GM10847 (cell line): ENCODE results near the gene TUBA4B.

Experiments
- POLR2A ChIP-seq: IDR thresholded peaks from 2 replicates; pipeline ENCODE4 v1.6.1; 2011; ENCODE audit not compliant: insufficient read length; ENCODE audit errors: extremely low read depth

The TUBA4B gene

DNA sequence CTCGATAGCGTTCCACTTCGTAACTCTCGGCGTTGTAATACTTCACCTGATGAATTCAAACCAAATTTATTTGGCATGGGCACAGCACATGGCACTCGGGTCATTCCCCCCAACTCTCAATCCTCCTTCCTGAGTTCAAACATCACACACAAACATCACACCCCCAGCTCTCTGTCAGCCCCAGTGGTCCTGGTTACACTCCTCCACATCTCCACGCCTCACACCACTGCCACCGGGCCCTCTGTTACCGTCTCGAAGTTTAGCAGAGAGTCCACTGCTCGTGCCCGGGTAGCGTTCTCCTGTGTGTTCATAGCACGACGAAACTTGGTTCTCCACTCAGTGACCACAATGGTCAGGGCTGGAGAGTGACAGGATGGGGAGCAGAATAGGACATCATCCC, 38.9 kb upstream of the TUBA4B start:
- TF ChIP-seq POLR2A, result no peak

DNA sequence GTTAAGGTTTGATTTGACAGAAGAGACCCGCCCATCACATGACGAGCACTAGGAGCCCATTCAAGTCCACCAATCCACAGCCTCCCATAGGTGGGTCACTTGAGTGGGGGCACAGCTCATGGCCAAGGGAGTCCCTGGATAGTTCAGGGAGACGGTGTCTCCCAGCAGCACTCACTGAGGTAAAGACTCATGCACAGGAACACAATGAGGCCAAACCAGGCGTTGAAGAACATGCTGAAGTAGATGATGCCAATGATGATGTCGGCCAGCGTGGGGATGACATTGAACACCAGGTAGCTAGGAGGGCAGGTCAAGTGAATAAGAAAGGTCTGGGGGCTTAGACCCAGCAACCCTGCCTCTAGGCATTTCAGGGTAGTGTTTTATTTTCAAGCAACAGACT, 38.3 kb upstream of the TUBA4B start:
- no peak for TF ChIP-seq POLR2A

DNA sequence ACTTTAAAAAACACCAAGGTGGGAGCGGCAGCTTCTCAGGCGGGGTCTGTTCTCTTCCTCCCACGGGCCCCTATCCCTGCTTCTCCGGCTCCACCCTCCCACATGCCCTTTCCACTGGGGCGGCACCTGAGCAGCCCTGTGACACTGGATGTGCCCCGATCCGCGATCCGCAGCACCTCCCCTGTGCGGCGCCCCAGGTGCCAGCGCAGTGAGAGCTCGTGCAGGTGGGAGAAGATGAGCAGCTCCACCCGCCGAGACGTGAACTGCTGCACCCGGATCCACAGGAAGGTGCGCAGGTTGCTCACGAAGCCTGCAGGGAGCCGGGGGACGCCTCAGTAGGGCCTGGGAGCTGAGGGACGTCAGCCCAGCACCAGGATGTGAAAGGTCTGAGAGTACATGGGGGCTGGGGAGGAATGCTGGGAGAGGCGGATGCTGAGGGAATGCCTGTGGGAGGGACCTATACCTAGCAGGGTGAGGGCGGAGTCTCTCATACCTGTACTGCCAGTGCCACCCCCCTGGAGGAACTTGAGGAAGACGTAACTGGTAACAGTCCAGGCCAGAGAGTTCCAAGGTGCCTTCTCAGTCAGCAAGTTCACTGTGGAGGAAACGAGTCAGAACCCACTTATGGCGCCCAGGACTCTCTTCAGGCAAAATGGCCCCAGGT, 37.0 kb upstream of the TUBA4B start:
- no peak for TF ChIP-seq POLR2A

DNA sequence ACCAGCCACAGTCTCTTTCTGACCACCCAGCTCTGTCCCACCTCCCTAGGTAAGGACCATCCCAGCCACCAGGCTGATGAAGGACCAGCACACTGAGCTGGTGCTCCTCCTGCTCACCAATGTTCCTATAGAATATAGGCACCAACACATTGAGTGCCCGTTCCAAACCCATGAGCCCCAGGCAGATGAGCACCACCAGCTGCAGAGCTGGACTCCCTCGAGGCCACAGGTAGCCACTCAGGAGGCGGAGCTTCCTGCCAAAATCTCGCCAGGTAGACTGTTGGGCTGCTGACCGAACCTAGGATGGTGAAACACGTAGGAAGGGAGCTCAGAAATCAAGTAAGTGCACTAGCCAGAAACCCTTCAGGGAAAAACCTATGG, 36.5 kb upstream of the TUBA4B start:
- no peak for TF ChIP-seq POLR2A

DNA sequence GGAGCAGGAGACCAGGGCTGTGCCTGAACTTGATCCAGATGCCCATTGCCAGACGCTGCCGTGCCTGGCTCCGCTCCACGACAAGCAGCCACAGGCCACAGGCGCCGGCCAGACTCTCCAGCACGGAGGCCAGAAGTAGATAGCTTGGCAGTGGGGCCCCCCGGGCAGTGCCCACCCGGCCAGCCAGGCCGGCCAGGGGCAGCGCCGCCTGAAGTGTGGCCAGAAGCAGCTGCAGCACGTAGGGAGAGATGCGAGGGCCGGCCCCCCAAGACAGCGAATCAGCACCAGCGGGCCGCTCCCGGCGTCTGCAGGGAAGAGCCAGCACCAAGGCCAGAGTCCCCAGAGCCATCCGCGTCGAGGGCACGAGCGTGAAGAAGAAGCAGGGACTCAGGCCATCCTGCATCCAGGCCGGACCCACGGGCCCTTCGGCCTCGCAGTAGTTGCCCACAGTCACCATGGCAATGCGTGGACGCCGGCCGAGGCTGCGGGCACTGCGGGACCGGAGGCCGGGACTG, 34.8 kb upstream of the TUBA4B start:
- TF ChIP-seq POLR2A, result no peak

DNA sequence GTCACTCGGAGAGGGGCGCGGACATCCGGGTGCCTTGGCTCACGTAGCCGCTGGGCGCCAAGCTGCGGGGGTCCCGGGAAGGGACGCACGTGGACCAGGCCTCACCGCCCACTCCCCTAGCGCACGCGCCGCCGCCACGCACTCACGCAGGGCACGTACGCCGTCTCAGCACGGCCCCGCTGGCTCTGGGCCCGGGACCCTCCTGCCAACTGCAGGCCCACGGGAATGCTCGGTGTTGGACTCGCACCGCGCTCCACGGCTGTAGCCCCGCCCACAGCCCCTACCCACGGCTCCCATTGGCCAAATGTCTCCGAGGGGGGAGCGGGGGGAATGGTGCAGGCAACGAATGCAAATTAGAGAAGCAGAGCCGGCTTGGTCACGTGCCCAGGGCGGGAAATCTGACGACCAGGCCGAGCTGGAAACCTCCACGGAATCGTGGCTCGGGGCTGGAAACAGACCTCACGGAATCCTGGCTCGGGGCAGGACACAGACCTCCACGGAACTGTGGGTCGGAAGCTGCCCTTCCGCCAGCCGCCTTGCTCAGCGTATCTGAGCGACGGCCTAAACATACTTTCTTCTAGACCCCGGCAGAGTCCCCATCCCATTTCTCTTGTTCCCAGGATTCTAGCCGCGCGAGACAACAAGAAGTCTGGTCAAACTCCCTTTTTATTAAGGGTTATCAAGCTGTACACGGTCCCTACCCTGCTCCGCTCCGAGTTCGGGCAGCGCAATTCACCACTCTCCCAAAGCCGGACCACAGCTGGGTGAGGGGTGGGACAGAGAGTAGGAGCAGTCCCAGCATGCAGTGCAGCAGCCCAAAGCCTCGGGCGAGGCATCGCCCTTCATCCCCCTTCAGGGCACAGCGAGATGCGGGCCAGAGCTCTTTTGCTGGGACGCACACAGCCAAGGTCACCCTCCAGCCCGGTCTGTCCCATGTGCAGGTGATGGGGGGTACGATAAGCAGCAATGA, 34.0 kb upstream of the TUBA4B start, which contains the start of gene ABCB6:
Gene ABCB6, minus strand, starts transcription at position 227 of the 970 bp plus-strand sequence. CDS start 285 bp downstream, outside the sequence.
- peak; percentile 82 for TF ChIP-seq POLR2A

DNA sequence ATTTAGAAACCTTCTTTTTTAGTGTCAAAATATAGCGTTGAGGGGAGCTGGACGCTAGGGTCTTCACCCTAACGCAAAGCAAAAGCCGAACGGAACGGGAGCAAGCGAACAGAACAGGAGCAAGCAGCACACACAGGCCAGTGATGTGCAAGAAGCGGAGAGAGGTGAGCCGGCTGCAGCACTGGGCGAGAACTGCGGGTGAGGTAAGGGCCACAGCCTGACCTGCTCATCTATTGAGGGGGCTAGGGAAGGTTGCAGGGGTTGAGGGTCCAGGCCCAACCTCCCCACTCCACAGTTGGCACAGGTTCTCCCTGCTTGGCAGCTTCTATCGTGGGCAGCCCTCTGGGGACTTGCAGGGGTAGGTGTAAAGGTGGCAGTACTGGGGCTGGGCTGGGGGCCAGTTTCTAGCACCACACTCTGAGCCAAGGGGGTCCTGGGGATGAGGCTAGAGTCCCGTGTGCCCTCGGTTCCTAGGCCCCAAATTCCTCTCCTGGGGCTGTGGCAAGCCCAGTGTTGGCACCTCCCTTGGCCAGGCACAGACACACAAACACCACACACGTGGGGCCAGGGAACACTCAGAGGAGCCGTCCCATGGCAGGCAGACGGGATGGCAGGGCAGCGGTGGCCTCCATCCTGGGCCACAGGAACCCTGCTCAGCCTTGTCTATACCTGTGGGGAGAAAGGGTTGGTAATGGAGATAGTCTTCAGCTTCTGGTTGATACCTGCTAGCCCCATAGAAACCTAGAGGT, 33.1 kb upstream of the TUBA4B start:
- TF ChIP-seq POLR2A, result no peak

DNA sequence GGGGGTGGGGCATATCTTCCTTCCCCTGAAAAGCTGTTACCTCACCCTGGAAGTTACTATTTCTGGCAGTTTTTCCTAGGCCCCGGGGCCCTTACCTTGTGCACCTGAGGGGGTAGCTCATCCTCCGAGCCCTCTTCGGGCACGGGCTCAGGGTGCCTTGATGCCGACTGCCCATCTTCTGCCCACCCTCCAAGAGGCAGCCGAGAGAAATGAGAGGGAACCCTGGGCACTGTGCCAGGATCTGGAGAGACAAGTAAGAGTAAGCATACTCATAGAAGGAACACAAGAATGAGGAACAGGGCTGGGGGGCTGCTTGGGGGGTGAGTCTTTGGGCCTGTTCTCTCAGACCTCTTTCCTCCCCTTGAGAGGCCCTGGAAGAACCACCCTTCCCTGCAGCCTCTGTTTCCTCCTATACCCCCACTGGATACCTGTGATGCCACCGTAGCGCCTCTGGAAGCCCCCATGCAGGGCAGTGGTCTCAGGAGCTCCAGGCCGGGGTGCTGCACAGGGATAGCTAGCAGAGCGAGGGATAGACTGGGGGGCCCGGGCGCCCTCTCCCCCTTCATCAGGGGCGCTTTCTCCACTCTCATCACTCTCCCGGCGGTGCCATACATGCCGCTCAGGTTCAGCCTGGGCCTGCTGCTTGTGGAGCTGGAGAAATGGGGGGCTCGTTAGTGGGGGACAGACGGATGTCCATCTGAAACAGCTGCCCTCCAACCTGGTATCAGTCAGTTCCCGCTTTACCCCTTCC, 32.2 kb upstream of the TUBA4B start:
- TF ChIP-seq POLR2A, result no peak

DNA sequence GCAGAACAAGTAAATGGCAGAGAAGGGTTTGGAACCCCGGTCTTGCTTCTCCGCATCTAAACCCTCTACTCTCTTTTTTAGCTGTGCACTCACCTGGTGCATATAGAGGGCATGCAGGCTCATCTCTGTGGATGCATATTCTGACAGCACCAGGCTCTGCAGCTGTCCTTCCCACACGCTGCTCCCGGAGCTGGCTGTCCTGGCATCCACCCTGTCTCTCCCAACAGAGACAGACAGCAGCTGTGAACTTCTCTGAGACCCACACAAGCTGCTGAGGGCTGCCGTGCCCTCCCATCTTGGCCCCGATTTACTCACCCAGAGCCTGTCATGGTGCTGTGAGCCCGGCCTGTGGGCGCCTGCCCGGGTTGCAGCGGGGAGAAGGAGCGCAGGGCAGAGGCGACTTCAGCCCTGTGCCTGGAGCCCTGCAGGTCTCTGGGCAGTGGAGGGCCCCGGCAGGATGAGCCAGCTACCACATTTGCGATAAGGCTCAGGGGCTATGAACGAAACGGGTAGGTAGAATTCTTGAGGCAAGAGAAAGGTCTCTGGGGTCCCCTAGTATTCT, 31.0 kb upstream of the TUBA4B start:
- TF ChIP-seq POLR2A, result no peak

DNA sequence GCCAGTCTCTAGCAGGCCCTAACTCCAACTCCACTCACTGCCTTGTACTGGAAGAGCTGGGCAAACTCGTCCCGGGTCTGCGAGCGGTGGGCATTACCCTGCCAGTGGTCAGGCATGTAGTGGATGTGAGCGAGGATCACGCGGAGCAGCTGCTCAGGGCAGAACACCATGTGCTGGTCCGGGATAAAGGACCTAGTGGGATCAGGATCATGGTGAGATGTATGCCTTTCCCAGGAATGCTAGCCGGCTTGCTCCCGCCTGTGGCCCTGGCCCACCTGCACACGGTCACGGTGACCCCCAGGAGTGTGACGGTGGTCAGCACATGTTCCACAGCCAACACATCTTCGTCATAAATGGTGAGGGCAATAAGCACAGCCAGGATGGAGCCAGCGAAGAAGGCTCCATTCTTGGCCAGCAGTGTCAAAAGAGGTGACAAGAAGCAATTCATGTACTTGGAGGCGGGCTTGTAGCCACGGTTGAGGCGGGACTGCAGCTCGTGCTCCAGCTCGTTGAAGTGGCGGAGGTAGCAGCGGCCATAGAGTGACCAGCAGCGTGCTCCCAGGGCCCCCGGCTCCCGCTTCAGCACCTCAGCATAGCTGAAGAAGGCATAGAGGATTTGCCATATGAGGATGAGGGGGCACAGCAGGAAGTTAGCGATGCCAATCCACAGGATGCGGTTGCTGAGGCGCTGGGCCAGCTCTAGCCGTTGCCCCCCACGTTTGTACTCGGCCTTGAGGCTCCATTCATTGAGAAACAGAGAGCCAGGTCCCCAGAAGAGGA, 29.0 kb upstream of the TUBA4B start:
- TF ChIP-seq POLR2A, result no peak

DNA sequence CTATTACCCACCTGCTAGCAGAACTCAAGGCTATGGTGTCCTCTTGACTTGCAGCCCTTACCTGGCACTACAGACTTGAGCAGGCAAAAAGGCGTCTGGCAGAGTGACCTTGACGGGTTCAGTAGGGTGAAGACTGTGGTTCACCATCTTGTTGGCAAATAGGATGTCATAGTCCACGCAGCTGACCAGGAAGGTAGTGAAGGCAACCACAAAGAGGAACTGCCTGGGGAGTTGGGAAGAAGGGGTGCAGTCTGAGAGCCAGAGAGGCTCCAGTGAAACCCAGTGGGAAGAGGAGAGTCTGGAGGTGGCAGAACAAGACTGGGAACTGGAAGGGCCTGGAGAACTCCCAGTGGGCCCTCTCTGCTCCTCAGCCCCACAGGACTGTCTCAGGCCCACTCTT, 27.7 kb upstream of the TUBA4B start:
- no peak for TF ChIP-seq POLR2A

DNA sequence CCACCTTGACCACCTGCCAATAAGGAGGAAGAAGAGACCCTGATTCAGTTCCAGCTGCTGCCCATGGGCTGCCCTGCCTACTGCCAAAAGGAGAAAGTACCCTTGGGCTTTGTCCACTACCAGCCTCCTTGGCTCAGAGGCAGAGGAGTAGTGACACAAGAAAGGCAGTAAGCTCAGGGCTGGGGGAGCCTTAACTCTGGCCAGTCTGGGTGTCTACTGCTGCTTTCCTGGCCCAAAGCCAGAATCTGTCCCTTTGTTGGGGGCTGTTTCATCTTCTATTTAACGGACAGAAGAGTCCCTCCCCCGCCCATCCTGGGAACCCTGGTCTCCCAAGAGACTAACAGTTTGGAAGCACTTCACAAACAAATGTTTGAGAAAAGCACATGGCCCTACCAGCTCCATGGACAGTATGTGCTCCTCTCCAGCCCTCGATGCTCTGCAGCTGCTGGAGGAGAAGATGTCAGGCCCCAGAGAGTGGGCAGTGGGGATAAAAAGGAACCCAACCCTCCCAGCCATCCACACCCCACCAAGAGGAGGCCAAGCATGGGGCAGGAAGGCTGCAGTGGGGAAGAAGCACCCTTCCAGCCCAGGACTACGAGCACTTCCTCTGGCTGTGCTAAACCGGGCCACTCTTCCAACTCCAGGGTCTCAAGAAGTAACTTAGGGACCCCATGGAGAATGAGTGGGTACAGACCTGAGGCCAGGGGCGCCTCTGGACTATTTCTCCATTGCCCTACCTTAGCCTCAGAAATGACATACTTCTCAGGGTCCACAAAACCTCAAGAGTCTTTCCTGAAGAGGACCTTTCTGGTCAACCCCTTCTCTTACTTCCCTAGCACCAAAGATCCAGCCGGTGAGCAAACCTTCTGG, 24.8 kb upstream of the TUBA4B start:
- TF ChIP-seq POLR2A, result no peak

DNA sequence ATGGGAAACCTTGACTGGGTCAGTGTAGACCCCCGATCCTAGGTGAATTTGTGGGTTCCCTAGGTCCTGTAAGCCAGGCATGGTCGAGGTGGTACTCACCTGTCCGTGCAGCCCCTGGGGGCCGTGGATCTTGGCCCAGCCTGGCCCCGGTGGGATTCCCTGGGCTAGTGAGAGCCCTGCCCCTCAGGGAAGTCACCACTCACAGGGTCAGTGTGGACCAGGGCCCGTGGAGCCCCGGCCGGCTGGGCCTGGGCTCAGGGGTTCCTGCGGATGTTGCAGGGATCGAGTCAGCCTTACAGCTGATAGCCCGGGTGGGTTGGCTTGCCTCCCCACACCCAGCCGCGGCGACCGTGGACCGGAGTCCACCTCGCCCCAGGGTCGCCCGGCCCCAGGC, 24.1 kb upstream of the TUBA4B start:
- TF ChIP-seq POLR2A, result no peak
